Neural crest cell (in vitro differentiated cells): ENCODE results near the gene TBC1D2B. TPM values are rescaled to one million over a fixed set of nuclear protein-coding genes. Genes with fewer than 3 reads are reported as not detected.
A peak's percentile ranks its signal among the peaks of the same experiment; 100 is the strongest.

Experiments used
- DNase-seq: peaks from one replicate; pipeline ENCODE4 v3.0.0; 2021; ENCODE audit warnings: low read depth, mixed read lengths, low spot score
- H3K27ac Mint-ChIP-seq: one replicate; pipeline ENCODE4 v1.8.0; 2021; ENCODE audit warnings: mild to moderate bottlenecking, mixed read lengths; ENCODE audit not compliant: unreplicated experiment
- H3K27me3 Mint-ChIP-seq: 2 replicates; pipeline ENCODE4 v1.8.0; 2021; ENCODE audit warnings: low read depth, mild to moderate bottlenecking, mixed read lengths
- H3K36me3 Mint-ChIP-seq: 2 replicates; pipeline ENCODE4 v1.8.0; 2021; ENCODE audit warnings: low read depth, mild to moderate bottlenecking, mixed read lengths
- H3K4me1 Mint-ChIP-seq: 2 replicates; pipeline ENCODE4 v1.8.0; 2021; ENCODE audit warnings: mixed read lengths
- H3K4me3 Mint-ChIP-seq: one replicate; pipeline ENCODE4 v1.8.0; 2021; ENCODE audit warnings: mild to moderate bottlenecking, mixed read lengths
- H3K9me3 Mint-ChIP-seq: 2 replicates; pipeline ENCODE4 v1.8.0; 2021; ENCODE audit warnings: mixed read lengths
- CTCF ChIP-seq: fragments of 200-600 bp; sonication (generic); conservative IDR thresholded peaks from 2 replicates; pipeline ENCODE4 v1.5.0; 2021; ENCODE audit warnings: antibody characterized with exemption, mild to moderate bottlenecking
- total RNA-seq: library from RNA; stranded (reverse); gene quantifications from 2 replicates; pipeline ENCODE4 v1.2.1, GENCODE V29; 2021

TBC1D2B gene
- total RNA-seq, 1 donor from 2014 or later, result 21.8 TPM

- no peak for DNase-seq
- Mint-ChIP-seq H3K4me3 (no peak overlapping the region), H3K36me3 (no peaks in the 10 kb centered on the region), H3K27me3 (no peaks in the 10 kb centered on the region), H3K27ac (peak overlapping the region; percentile 76), H3K9me3 (no peaks in the 10 kb centered on the region), H3K4me1 (no peaks in the 10 kb centered on the region)
- no peak for TF ChIP-seq CTCF
Measured at GRCh38 chr15:78105476-78106241, 28.1 kb upstream of the TBC1D2B start.

GRCh38 chr15:78104566-78105475 is 27.3 kb upstream of the TBC1D2B start:
- Mint-ChIP-seq H3K9me3 (no peaks in the 10 kb centered on the region), H3K4me3 (no peak overlapping the region), H3K27ac (peak overlapping the region; percentile 78), H3K4me1 (no peaks in the 10 kb centered on the region), H3K27me3 (no peaks in the 10 kb centered on the region), H3K36me3 (no peaks in the 10 kb centered on the region)
- no peak for DNase-seq
- TF ChIP-seq CTCF, result no peak

GRCh38 chr15:78104119-78104479 is 26.6 kb upstream of the TBC1D2B start:
- no peak for TF ChIP-seq CTCF
- no peak overlapping the region for H3K4me3 Mint-ChIP-seq

GRCh38 chr15:78103406-78104118 is 26.1 kb upstream of the TBC1D2B start:
- no peaks in the 10 kb centered on the region for H3K4me1 Mint-ChIP-seq
- no peaks in the 10 kb centered on the region for H3K27me3 Mint-ChIP-seq
- no peak for DNase-seq
- H3K9me3 Mint-ChIP-seq, result no peaks in the 10 kb centered on the region
- peak overlapping the region; percentile 47 for H3K27ac Mint-ChIP-seq
- no peaks in the 10 kb centered on the region for H3K36me3 Mint-ChIP-seq
- no peak overlapping the region for H3K4me3 Mint-ChIP-seq
- TF ChIP-seq CTCF, result no peak

More at GRCh38 chr15:78104119-78104479, 26.6 kb upstream of the TBC1D2B start:
- no peaks in the 10 kb centered on the region for H3K4me1 Mint-ChIP-seq
- peak overlapping the region; percentile 78 for H3K27ac Mint-ChIP-seq
- no peak for DNase-seq
- H3K27me3 Mint-ChIP-seq, result no peaks in the 10 kb centered on the region
- no peaks in the 10 kb centered on the region for H3K9me3 Mint-ChIP-seq
- H3K36me3 Mint-ChIP-seq, result no peaks in the 10 kb centered on the region

- no peak for DNase-seq
- TF ChIP-seq CTCF, result no peak
- Mint-ChIP-seq H3K27me3 (no peaks in the 10 kb centered on the region), H3K4me1 (no peaks in the 10 kb centered on the region), H3K36me3 (no peaks in the 10 kb centered on the region), H3K27ac (no peak overlapping the region), H3K4me3 (no peak overlapping the region), H3K9me3 (no peaks in the 10 kb centered on the region)
Measured at GRCh38 chr15:78102741-78103140, 25.2 kb upstream of the TBC1D2B start.
